ENCODE results near the gene TENT4B. TPM values are rescaled to one million over a fixed set of nuclear protein-coding genes. Genes with fewer than 3 reads are reported as not detected.
"Not testable (repeated sequence)": the region's sequence is repeated elsewhere in the genome, so short reads cannot be mapped to it uniquely, and the experiment has no call there.

Gene TENT4B
- total and polyA plus RNA-seq, 8 donors = 1.9 to 7.2 (median 5.3) TPM

GRCh38 chr16:50167556-50167955 is 14.4 kb downstream of the TENT4B start:
- Histone ChIP-seq H3K27me3 (no peaks in the 10 kb centered on the region), H3K4me1 (peaks cover 0 to 4% (median 0%) of the 10 kb centered on the region in 3 donors), H3K9me3 (no peaks in the 10 kb centered on the region), H3K4me3 (no peak overlapping the region), H3K36me3 (no peaks in the 10 kb centered on the region), H3K27ac (no peak overlapping the region)
- intact Hi-C loops (cut with DNase I) = no loop called here
- WGBS, 2 donors = 94% methylated on average over 7 of the region's 7 CpGs
- DNase-seq (no peak), FAIRE-seq (no peak), ATAC-seq (no peak)
- TF ChIP-seq CTCF (IDR thresholded peaks at IDR 0.05) = no peak

- H3K4me3 ChIP-seq = no peak overlapping the region
- H3K27me3 ChIP-seq = no peaks in the 10 kb centered on the region
- ATAC-seq = no peak
- H3K27ac ChIP-seq = no peak overlapping the region
- H3K9me3 ChIP-seq = no peaks in the 10 kb centered on the region
- intact Hi-C loops (cut with DNase I) = no loop called here
- H3K36me3 ChIP-seq = no peaks in the 10 kb centered on the region
- TF ChIP-seq CTCF (IDR thresholded peaks at IDR 0.05) = no peak
- WGBS, 2 donors = 70 to 79% methylated on average over 2 of the region's 2 CpGs
- no peak for FAIRE-seq
- DNase-seq = no peak
- peaks cover 0 to 9% (median 5%) of the 10 kb centered on the region in 3 donors for H3K4me1 ChIP-seq
These were observed 16.5 kb downstream of the TENT4B start for GRCh38 chr16:50169555-50170096.

- intact Hi-C loops (cut with DNase I); FAIRE-seq; H3K27me3 ChIP-seq; H3K4me3 ChIP-seq; ATAC-seq; H3K36me3 ChIP-seq; H3K9me3 ChIP-seq; H3K4me1 ChIP-seq; DNase-seq; H3K27ac ChIP-seq: not testable (repeated sequence)
- 94% methylated on average over 4 of the region's 4 CpGs for WGBS, 2 donors
These were observed 18.7 kb downstream of the TENT4B start for GRCh38 chr16:50171773-50172172.

DNA sequence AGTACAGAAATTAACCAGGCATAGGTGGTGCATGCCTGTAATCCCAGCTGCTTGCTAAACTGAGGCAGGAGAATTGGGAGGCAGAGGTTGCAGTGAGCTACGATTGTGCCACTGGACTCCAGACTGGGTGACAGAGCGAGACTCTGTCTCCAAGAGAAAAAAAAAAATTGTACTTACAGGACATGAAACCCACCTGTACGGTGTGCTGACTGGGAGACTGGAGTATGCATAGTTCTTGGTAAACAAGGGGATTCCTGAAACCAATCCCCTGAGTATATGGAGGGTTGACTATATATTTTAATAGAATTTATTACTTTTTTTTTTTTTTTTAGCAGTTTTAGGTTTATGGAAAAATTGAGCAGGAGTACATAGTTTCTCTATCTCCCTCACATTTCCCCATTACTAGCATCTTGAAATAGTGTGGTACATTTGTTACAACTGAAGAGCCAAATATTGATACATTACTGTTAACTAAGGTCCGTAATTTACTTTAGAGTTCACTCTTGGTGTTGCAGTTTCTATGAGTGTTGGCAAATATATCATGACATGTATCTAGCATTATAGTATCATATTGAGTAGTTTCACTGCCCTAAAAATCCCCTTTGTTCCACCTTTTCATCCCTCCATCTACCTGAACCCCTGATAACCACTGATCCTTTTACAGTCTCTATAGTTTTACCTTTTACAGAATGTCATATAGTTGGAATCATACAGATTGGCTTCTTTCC is 19.3 kb downstream of the TENT4B start:
- no peak overlapping the region for H3K4me3 ChIP-seq
- no peak for FAIRE-seq
- no peak for TF ChIP-seq CTCF (IDR thresholded peaks at IDR 0.05)
- peaks cover 0 to 9% (median 5%) of the 10 kb centered on the region in 3 donors for H3K4me1 ChIP-seq
- no peak for DNase-seq
- ATAC-seq = no peak
- no peaks in the 10 kb centered on the region for H3K27me3 ChIP-seq
- intact Hi-C loops (cut with DNase I) = no loop called here
- H3K9me3 ChIP-seq = no peaks in the 10 kb centered on the region
- no peaks in the 10 kb centered on the region for H3K36me3 ChIP-seq
- 69 to 71% methylated on average over 4 of the region's 4 CpGs for WGBS, 2 donors
- no peak overlapping the region for H3K27ac ChIP-seq

- TF ChIP-seq CTCF (IDR thresholded peaks at IDR 0.05) = no peak
- DNase-seq = no peak
- ATAC-seq = no peak
- 82% methylated on average over 5 of the region's 5 CpGs for WGBS, 2 donors
- no peaks in the 10 kb centered on the region for H3K36me3 ChIP-seq
- H3K27me3 ChIP-seq = no peaks in the 10 kb centered on the region
- no peak overlapping the region for H3K4me3 ChIP-seq
- no peaks in the 10 kb centered on the region for H3K9me3 ChIP-seq
- intact Hi-C loops (cut with DNase I) = no loop called here
- no peak overlapping the region for H3K27ac ChIP-seq
- H3K4me1 ChIP-seq = peaks cover 0 to 9% (median 5%) of the 10 kb centered on the region in 3 donors
- no peak for FAIRE-seq
These were observed 20.2 kb downstream of the TENT4B start for GRCh38 chr16:50173316-50173715.
